HG03196 (cell line): Measurements from ENCODE around the gene WSB1.
"Not testable (repeated sequence)": the region's sequence is repeated elsewhere in the genome, so short reads cannot be mapped to it uniquely, and the experiment has no call there.

ENCODE experiments used
- ATAC-seq: cut with Tn5 transposase; IDR thresholded peaks from one replicate; pipeline ENCODE4 v1.9.1; 2021; ENCODE audit not compliant: unreplicated experiment

WSB1 gene, protein sequence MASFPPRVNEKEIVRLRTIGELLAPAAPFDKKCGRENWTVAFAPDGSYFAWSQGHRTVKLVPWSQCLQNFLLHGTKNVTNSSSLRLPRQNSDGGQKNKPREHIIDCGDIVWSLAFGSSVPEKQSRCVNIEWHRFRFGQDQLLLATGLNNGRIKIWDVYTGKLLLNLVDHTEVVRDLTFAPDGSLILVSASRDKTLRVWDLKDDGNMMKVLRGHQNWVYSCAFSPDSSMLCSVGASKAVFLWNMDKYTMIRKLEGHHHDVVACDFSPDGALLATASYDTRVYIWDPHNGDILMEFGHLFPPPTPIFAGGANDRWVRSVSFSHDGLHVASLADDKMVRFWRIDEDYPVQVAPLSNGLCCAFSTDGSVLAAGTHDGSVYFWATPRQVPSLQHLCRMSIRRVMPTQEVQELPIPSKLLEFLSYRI

DNA sequence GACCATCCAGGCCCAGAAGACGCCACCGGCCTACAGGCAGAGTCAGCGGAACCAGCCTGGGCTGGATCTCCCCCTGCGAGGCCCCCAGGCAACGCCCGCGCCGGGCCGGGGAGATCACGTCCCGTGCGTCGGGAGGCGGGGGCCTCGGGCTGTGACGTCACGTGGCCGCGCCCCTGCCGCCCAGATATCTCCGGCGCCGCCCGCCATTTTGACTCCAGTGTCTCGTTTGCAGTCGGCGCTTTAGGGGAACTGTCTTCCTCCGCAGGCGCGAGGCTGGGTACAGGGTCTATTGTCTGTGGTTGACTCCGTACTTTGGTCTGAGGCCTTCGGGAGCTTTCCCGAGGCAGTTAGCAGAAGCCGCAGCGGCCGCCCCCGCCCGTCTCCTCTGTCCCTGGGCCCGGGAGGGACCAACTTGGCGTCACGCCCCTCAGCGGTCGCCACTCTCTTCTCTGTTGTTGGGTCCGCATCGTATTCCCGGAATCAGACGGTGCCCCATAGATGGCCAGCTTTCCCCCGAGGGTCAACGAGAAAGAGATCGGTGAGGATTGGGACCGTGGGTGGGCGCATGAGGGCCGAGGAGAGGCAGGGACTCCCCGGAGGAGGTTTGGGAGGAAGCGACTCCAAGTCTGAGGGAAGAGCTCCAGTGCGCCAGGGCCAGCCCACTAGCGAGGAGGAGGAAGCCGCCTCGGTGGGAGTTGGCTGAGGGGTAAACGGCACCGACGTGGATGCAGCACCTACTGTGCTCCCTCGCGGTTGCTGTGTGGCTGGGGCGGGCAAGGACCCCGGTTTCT, at the start of gene WSB1:
TSS of gene WSB1 (plus strand) at position 217 of the 791 bp plus-strand sequence. CDS start at position 499, 282 bp downstream.
- ATAC-seq, result peak; percentile 84

DNA sequence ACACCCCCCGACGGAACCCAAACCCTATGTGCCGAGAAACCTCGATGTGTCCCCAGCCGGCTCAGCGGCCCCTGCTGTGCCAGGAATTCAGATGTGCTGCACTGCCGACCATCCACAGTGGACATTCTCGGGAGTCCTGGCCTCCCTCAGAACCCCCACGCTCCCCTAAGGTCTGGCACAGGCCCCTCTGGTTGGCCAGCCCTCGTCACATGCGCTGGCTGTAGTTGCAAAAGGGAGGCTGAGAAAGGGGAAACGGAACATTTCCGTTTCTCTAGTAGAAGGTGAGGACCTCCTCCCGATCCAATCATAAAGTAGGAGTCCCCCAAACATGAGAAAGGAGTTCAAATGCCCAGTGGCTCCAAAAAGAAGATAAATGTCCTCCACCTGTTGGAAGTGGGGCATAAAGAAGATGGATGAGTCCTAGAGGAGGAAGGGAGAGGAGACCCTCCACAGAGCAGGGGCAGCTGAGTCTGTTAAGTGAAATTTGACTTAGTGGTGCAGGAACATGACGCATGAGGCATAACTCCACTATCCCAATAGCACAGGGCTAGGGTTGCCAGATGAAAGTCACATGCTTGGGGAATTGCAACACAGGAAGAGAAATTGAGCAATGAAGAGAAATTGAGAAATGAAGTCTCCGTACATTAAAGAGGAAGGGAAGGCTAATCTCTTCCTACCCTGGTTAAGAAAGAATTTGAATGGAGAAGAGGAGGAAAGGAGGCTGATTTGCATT, 49.3 kb upstream of the WSB1 start:
- no peak for ATAC-seq

DNA sequence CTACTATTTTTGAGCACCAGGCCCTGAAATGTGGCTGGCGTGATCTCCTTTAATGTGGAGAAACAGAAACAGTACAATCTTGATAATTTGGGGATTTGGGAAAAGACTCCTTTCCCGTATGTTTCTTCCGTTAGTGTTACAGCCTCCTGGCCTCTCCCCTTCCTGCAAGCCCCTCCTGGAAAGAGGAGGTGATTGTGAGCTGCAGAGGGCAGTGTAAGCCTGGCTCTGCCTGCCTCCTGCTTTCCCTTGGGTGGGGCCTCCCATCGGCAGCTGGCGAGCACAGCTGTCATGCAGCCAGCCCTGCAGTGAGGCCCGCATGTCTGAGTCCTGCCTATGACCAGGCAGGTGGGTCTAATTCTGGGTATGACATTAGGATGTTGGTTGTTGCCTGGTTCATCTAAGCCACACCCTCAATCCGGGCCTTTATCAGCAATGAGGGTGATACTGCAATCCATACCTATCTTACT, 48.7 kb upstream of the WSB1 start:
- ATAC-seq, result peak; percentile 82

DNA sequence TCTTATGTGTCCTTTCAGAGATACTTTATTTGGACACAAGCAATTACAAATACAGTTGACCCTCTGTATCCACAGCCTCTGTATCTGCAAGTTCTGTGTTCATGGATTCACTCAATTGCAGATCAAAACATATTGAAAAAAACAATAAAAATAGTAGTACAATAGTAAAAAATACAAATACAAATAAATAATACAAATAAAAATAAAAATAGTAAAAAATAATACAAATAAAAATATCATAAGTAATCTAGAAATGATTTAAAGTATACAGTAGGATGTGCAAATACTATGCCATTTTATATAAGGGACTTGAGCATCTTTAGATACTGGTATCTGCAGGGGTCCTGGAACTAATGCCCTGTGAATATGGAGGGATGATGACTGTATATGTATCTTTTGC, 47.4 kb upstream of the WSB1 start:
- ATAC-seq, result no peak

DNA sequence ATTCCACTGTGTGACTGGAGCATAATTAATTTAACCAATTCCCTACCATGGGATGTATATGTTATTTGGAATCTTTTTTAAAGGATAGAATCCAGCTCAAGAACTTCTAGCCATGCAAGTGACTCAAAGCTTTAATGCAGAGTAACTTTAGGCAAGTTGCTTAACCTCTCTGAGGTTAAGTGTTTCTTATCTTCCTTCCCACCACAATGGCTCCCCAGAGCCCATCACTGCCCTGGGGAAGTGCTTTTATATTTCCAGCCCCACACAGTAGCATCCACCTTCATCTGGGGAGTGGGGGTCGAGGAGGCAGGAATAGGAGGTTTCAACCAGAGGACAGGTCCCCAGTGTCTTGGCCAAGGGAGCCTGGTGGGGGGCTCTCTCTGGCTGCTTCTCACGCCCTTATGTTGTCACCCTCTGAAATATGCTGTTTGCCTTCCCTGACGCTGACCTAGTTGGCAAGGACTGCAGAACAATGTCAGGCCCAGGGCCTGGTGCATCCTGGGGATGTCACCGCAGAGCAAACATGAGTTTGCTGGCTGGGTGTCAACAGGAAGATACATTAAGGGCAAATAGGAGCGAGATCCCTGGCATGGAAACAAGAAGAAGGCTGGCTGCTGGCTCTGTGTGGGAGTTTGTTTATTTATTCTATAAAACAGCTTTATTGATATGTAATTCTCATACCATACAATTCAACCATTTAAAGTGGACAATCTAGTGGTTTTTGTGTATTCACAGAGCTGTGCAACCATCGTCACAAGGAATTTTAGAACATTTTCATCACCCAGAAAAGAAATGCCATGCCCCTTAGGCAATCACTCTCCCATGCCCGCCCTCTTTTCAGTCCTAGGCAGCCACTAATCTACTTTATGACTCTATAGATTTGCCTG, 46.6 kb upstream of the WSB1 start:
- no peak for ATAC-seq

DNA sequence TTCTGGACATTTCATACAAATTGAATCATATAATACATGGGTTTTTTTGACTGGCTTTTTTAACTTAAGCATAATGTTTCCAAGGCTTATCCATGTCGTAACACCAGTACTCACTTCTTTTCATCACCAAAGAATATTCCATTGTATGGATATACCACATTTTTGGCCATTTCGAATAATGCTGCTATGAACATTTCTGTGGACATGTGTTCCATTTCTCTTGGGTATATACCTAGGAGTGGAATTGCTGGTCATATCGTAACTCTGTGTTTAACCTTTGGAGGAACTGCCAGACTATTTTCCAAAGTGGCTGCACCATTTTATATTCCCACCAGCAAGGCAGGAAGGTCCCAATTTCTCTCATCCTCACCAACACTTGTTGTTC, 46.0 kb upstream of the WSB1 start:
- no peak for ATAC-seq

DNA sequence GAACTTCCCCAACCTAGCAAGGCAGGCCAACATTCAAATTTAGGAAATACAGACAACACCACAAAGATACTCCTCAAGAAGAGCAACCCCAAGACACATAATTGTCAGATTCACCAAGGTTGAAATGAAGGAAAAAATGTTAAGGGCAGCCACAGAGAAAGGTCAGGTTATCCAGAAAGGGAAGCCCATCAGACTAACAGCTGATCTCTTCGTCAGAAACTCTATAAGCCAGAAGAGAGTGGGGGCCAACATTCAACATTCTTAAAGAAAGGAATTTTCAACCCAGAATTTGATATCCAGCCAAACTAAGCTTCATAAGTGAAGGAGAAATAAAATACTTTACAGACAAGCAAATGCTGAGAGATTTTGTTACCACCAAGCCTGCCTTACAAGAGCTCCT, 43.1 kb upstream of the WSB1 start:
- ATAC-seq, result not testable (repeated sequence)

DNA sequence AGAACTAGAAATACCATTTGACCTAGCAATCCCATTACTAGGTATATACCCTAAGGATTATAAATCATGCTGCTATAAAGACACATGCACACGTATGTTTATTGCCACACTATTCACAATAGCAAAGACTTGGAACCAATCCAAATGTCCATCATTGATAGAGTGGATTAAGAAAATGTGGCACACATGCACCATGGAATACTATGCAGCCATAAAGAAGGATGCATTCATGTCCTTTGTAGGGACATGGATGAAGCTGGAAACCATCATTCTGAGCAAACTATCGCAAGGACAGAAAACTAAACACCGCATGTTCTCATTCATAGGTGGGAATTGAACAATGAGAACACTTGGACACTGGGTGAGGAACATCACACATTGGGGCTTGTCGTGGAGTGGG, 39.1 kb upstream of the WSB1 start:
- not testable (repeated sequence) for ATAC-seq

DNA sequence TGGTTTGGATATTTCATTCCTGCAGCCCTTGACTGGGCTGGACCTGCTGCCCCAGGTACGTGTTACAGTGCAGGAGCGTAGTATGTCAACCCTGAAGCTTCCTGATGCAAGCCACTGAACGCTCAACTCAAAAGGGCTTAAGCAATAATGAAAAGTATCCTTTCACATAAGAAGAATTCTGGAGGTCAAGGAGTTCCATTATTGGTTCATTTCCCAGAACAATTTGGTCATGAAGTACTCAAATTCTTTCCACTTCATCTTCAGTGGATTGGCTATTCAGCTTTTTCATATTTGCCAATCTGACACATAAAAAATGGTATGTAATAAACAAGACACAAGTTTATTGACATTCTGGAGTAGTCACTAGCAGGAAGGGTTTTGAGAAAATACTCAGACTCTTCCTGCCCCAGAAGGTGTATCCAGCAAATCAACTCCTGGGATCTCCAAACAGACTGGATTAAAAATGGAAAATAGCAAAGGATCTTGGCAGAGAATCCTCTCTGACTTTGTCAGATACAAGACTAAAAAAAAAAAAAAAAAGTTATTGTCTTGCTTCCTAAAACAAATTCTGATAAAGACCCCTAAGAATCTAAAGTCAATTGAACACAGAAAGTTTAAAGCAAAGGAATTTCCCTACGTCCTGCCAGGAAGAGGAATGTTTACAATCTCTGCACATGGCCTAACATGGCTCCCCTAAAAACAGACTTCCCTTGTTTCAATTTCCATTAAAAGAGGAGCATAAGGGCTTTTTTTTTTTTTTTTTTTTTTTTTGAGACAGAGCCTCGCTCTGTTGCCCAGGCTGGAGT, 37.5 kb upstream of the WSB1 start:
- no peak for ATAC-seq

DNA sequence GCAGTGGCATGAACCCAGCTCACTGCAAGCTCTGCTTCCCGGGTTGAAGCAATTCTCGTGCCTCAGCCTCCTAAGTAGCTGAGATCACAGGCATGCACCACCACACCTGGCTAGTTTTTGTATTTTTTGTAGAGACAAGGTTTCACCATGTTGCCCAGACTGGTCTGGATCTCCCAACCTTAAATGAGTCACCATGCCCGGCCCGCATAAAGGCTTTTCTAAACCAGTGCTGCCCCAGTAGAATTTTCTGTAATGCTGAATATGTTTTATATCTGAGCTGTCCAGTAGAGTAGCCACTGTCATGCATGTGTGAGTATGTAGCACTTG, 36.9 kb upstream of the WSB1 start:
- no peak for ATAC-seq

DNA sequence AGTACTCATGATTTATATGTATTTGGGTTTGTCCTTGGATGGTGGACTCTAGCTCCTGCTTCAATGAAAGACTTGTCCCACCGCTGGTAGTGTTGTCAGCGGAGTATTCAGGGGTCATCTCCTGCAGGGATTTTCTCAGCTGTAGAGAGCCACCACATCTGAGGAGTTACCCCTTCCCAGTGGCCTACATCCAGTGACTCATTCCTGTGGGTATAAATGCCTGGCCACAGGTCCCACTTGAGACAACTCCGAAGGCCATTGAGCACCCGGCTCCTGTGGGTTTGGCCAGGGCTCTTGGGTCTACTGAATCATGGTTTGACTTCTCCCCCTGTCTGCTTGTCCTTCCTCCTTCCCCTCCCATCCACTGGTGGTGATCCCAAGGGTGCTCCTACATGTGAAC, 34.6 kb upstream of the WSB1 start:
- no peak for ATAC-seq

DNA sequence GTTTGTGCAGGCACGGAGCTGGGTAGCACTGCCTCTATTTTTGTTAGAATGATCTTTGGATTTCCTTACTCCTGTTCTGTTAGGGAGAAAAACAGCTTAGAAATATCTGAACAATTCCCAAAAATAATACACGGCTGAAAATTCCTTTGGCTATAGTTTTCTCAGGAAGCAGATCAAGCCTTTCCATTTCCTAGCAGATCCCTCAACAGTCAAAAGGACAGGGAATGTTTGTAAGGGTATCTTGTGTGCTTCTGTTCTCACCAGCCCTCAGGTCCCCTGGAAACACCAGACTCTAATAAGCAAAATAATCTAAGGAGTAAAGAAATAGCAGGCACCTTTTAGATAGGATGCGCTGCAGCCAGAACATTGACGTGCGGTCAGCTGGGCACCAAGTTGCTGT, 30.5 kb upstream of the WSB1 start:
- no peak for ATAC-seq

DNA sequence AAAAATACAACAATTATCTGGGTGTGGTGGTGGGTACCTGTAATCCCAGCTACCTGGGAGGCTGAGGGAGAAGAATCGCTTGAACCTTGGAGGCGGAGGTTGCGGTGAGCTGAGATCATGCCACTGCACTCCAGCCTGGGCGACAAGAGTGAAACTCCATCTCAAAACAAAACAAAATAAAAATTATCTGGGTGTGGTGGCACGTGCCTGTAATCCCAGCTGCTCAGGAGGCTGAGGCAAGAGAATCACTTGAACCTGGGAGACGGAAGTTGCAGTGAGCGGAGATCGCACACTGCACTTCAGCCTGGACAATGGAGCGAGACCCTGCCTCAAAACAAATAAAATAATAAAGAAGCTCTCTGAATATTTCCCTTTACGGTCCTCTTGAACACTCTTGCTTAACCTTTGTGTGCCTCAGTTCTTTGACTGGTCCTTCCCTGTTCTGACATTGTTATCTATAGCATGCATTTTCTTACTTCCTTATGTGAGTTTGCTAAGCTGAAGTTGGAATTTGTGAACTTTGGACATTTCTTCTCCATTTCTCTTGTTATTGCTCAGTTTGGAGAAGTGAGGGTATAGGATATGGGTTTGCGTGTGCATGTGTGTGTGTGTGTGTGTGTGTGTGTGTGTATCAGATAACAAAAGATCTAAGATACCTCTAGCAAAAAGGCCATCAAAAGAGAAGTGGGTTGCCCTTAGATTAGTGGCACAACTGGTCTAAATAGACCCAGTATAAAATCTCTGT, 29.7 kb upstream of the WSB1 start:
- ATAC-seq, result no peak

DNA sequence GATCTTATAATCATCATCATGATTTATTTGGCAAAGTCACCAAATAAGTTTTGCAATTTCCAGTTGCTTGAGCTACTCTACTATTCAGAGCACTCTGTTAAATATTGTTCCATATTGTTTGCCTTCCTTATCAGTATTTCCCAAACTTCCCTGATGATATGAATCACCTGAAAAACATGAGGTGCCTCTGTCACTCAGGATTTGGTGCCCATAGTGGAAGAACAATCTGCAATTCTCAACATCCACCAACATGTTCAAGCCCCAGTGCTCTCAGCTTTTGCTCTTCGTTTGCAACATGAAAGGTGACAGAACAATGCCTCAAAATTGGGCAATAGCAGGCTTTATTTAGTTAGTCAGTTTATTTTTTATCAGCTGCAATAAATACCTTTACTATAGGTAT, 28.6 kb upstream of the WSB1 start:
- no peak for ATAC-seq

DNA sequence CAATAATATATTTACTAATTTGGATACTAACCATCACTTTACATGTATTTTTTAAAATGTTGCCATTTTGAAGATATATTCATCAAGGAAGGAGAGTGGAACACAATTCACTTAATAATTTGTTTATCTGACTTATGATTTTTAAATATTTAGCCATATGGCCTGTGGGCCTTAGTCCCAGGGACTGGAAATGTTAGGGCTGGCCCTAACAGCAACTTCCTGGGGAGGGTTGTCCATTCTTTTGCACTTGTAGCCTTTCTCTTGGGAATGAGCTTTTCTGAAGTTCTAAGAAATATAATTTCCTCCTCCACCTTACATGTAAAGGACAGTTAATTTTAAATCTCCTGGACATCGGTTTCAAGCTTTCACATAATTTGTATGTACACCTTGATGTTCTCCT, 27.7 kb upstream of the WSB1 start:
- ATAC-seq, result no peak

DNA sequence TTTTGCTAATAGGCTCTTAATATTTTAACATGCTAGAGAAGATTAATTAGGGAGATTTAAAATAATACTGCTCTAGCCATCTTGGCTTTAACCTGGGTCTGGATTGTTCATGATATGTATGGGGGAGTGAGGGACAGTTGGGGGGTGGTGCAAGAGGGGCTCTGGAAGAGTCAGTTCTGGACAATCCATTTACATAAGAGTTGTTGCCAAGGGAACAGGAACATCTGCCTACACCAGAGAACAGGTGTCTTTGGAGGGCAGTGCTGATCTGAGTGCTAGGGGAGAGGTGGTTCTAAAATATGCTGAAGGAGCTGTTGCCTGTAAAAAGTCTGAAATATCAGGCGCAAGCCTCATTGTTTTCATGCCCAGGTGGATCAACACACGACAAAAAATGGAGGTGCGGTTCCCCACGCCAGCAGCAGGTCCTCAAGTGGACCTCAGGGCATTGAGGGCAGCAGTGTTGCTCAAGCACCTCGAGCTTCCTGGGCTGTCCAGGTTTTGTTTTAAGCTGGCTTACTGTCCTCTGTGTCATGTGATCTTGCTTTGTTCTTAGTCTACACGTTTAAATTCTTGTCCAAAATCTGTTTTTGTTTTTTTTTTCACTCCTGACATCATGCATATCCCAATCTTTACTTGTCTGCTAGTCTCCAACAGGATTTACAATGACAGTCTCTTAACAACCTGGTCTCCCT, 25.4 kb upstream of the WSB1 start:
- no peak for ATAC-seq

DNA sequence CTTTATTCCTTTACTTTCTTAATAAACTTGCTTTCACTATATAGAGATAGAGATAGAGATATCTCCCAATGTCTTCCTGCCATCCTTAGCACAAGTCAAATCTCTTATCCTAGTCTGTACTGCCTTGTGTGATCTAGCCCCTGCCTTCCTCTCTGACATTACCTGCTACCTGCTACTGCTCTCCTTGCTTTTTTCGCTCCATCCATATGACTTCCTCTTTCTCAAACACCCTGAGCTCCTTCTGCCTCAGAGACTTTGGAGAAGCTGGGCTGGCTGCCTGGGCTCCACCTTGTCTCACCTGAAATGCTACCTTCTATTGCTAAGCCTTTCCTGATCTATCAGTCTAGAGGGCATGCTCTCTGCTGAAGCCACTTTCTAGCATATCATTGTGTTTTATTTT, 24.7 kb upstream of the WSB1 start:
- ATAC-seq, result no peak

DNA sequence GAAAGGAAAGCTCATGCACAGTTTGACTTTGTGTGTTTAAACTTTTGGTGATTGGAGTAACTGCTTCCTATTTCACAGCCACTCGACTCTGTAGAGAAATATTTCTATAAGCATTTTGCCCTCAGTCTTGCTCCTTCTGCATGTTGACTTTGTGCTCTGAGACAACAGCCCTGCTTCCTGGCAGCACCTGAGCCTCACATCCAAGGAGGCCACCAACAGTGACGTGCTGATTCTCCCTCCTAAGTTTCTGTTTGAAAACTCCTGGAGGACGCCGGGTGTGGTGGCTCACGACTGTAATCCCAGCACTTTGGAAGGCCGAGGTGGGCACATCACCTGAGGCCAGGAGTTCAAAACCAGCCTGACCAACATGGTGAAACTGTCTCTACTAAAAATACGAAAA, 23.9 kb upstream of the WSB1 start:
- no peak for ATAC-seq
